K562 (cell line): ENCODE data around the gene HBEGF. TPM values are rescaled to one million over a fixed set of nuclear protein-coding genes. Genes with fewer than 3 reads are reported as not detected.

Experiments used
- ARNT ChIP-seq, 2 experiments: fragments of 450-650 bp; IDR thresholded peaks; 2 replicates each; pipeline ENCODE4 v1.6.1; 2016; ENCODE audit warnings: mild to moderate bottlenecking in 1 of 2
- ATF3 ChIP-seq, 2 experiments: fragments of 450-650 bp in 1 of 2; sonication (generic) in 1 of 2; formaldehyde crosslinking in 1 of 2; IDR thresholded peaks in 1 of 2; conservative IDR thresholded peaks in 1 of 2; 2 replicates each; pipeline versions ENCODE4 v1.6.1 to v1.8.1; 2016 to 2023; ENCODE audit warnings: mild to moderate bottlenecking in 2 of 2, moderate library complexity in 2 of 2, inconsistent platforms in 1 of 2, missing genetic modification reagents in 1 of 2
- HMG20B ChIP-seq: fragments of 250-450 bp; sonication (Bioruptor Pico); IDR thresholded peaks from 2 replicates; pipeline ENCODE4 v1.5.0; 2021; ENCODE audit warnings: mild to moderate bottlenecking
- NFXL1 ChIP-seq: fragments of 450-650 bp; formaldehyde crosslinking; IDR thresholded peaks from 2 replicates; pipeline ENCODE4 v1.4.0; 2021; ENCODE audit warnings: mild to moderate bottlenecking
- NRF1 ChIP-seq, 2 experiments: fragments of 450-650 bp; IDR thresholded peaks in 1 of 2; conservative IDR thresholded peaks in 1 of 2; 2 replicates each; pipeline ENCODE4 v1.6.1; 2014; ENCODE audit warnings: mild to moderate bottlenecking in 2 of 2
- PML ChIP-seq: IDR thresholded peaks from 2 replicates; pipeline ENCODE4 v1.6.1; 2012; ENCODE audit warnings: low read length, inconsistent platforms
- RB1 ChIP-seq: fragments of 450-650 bp; IDR thresholded peaks from 2 replicates; pipeline ENCODE4 v1.6.1; 2017; ENCODE audit warnings: low read depth, mild to moderate bottlenecking
- RHOXF2B ChIP-seq: fragments of 250-450 bp; sonication (Bioruptor Pico); conservative IDR thresholded peaks from 2 replicates; pipeline ENCODE4 v1.5.1; 2021
- SMAD2 ChIP-seq: fragments of 150-350 bp; IDR thresholded peaks from 2 replicates; pipeline ENCODE4 v1.6.1; 2014; ENCODE audit warnings: low read depth, mild to moderate bottlenecking, low read length
- SMARCB1 ChIP-seq: IDR thresholded peaks from 2 replicates; pipeline ENCODE4 v1.6.1; 2011; ENCODE audit warnings: improper control_type of control experiment, low read depth; ENCODE audit not compliant: insufficient read length
- TEAD1 ChIP-seq, 2 experiments: fragments of 450-650 bp in 1 of 2; sonication (generic) in 1 of 2; formaldehyde crosslinking; IDR thresholded peaks; 2 replicates each; pipeline versions ENCODE4 v1.4.0 to v1.8.0; 2020 to 2022; ENCODE audit warnings: mild to moderate bottlenecking in 2 of 2, missing genetic modification reagents in 1 of 2
- ZNF507 ChIP-seq: conservative IDR thresholded peaks from 2 replicates; pipeline ENCODE4 v1.6.1; 2017; ENCODE audit warnings: missing genetic modification characterization, missing compliant biosample characterization
- polyA plus RNA-seq, 8 experiments: library from polyadenylated mRNA; depleted of rRNA in 4 of 8; stranded (reverse) in 5 of 8; unstranded in 3 of 8; fragments of >200 nt; fragmentation: Nextera tagmentation in 2 of 8; fragmentation: Illumina TruSeq in 1 of 8; extraction: Ambion mirVana in 2 of 8; extraction: Trizol in 1 of 8; gene quantifications; 2 replicates each; pipeline versions ENCODE4 v1.2.1 to v1.2.3, GENCODE V29; 2011 to 2014; ENCODE audit warnings: inconsistent platforms in 1 of 8, missing spikeins in 1 of 8
- total RNA-seq, 7 experiments: library from RNA; depleted of rRNA in 6 of 7; stranded (reverse); fragments of >200 nt in 6 of 7; fragmentation: Illumina TruSeq in 2 of 7; extraction: Trizol in 2 of 7; gene quantifications; 2 replicates each; pipeline versions ENCODE4 v1.2.1 to v1.2.3, GENCODE V29; 2011 to 2021; ENCODE audit warnings: low replicate concordance in 1 of 7
- TF ChIP-seq, protein P1 (sequence below), 2 experiments: fragments of 450-650 bp; formaldehyde crosslinking in 1 of 2; IDR thresholded peaks; 2 replicates each; pipeline versions ENCODE4 v1.4.0 to v1.6.1; 2014 to 2020; ENCODE audit warnings: mild to moderate bottlenecking in 2 of 2, borderline replicate concordance in 1 of 2, low read depth in 1 of 2

The HBEGF gene
- total and polyA plus RNA-seq, 9 of the 15 experiments (the other 6 are each of a cell fraction or from before 2014, with no cell fraction given) = 0.11 to 1.1 (median 0.60) TPM

GRCh38 chr5:140357726-140358093 lies 11.3 kb upstream of the HBEGF start (continued):
- TF ChIP-seq, protein P1, sequence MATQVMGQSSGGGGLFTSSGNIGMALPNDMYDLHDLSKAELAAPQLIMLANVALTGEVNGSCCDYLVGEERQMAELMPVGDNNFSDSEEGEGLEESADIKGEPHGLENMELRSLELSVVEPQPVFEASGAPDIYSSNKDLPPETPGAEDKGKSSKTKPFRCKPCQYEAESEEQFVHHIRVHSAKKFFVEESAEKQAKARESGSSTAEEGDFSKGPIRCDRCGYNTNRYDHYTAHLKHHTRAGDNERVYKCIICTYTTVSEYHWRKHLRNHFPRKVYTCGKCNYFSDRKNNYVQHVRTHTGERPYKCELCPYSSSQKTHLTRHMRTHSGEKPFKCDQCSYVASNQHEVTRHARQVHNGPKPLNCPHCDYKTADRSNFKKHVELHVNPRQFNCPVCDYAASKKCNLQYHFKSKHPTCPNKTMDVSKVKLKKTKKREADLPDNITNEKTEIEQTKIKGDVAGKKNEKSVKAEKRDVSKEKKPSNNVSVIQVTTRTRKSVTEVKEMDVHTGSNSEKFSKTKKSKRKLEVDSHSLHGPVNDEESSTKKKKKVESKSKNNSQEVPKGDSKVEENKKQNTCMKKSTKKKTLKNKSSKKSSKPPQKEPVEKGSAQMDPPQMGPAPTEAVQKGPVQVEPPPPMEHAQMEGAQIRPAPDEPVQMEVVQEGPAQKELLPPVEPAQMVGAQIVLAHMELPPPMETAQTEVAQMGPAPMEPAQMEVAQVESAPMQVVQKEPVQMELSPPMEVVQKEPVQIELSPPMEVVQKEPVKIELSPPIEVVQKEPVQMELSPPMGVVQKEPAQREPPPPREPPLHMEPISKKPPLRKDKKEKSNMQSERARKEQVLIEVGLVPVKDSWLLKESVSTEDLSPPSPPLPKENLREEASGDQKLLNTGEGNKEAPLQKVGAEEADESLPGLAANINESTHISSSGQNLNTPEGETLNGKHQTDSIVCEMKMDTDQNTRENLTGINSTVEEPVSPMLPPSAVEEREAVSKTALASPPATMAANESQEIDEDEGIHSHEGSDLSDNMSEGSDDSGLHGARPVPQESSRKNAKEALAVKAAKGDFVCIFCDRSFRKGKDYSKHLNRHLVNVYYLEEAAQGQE (IDR thresholded peaks at IDR 0.05; ENCODE audit: borderline replicate concordance) = peak; percentile 77
- TF ChIP-seq, protein P1 (CRISPR knock-in tag; IDR thresholded peaks at IDR 0.05; ENCODE audit: low read depth) = no peak
- TF ChIP-seq SMAD2 = no peak
- no peak for TF ChIP-seq RHOXF2B (CRISPR knock-in tag)
- TF ChIP-seq PML = no peak
- TF ChIP-seq ATF3 (IDR thresholded peaks at IDR 0.05) = no peak; the same call in 1 of the 2 replicates
- no peak for TF ChIP-seq ATF3 (CRISPR knock-in tag; conservative IDR thresholded peaks at IDR 0.05)
- no peak for TF ChIP-seq SMARCB1
- no peak for TF ChIP-seq ARNT (IDR thresholded peaks at IDR 0.05)
- TF ChIP-seq NRF1 (conservative IDR thresholded peaks at IDR 0.05 in 1 of 2, IDR thresholded peaks at IDR 0.05 in 1 of 2) = no peak; a peak in 1 of 4 replicates
- no peak for TF ChIP-seq ZNF507
- TF ChIP-seq HMG20B = no peak
- TF ChIP-seq TEAD1 (CRISPR knock-in tag; IDR thresholded peaks at IDR 0.05) = no peak
- TF ChIP-seq RB1 = peak; percentile 65; the same call in 1 of the 2 replicates
- no peak for TF ChIP-seq NFXL1 (CRISPR knock-in tag)
